OCI-LY3 (cell line): ENCODE measurements around the gene ZBTB48.

Source experiments
- CTCF ChIP-seq: fragments of 200-600, 300-600 bp; sonication (generic); IDR thresholded peaks from 2 replicates; pipeline ENCODE4 v1.5.1; 2014; ENCODE audit warnings: antibody characterized with exemption, low read length, low read depth
- EZH2phosphoT487 ChIP-seq: fragments of 200-600 bp; shearing (Covaris generic); IDR thresholded peaks from 2 replicates; pipeline ENCODE4 v1.6.1; 2018; ENCODE audit warnings: antibody characterized with exemption, mixed run types, low read depth

GRCh38 chr1:6591644-6592043 lies 11.8 kb downstream of the ZBTB48 start:
- TF ChIP-seq EZH2phosphoT487 (no peak), CTCF (no peak)
